Measurements from ENCODE around the gene INTS14. TPM values are rescaled to one million over a fixed set of nuclear protein-coding genes. Genes with fewer than 3 reads are reported as not detected.
"Not testable (repeated sequence)": the region's sequence is repeated elsewhere in the genome, so short reads cannot be mapped to it uniquely, and the experiment has no call there.

The INTS14 gene
- total RNA-seq, 2 donors from 2014 or later, result 36.8 to 39.7 TPM

- no peak for ATAC-seq (ENCODE audit: insufficient number of reproducible peaks, low FRiP score, low read depth)
- Histone ChIP-seq H3K4me3 (no peak within 1 kb of the TSS), H3K4me1 (ENCODE audit: control insufficient read depth in 1 of 2, low read depth in 2 of 2) (no peaks in the 10 kb centered on the region), H3K27me3 (replicated peaks; ENCODE audit: insufficient read depth) (no peaks in the 10 kb centered on the region), H3K27ac (no peak within 1 kb of the TSS), H3K36me3 (no peaks in the 10 kb centered on the region), H3K9me3 (no peaks in the 10 kb centered on the region)
- no peak for DNase-seq (ENCODE audit: low spot score)
- TF ChIP-seq CTCF (IDR thresholded peaks at IDR 0.05), result no peak
Observed at GRCh38 chr15:65621638-65622037, 10.7 kb upstream of the INTS14 start, which contains the start of gene SLC24A1. TSS of gene SLC24A1 (plus strand) at chr15:65621938. CDS start at chr15:65624081, 2,143 bp downstream.

DNA sequence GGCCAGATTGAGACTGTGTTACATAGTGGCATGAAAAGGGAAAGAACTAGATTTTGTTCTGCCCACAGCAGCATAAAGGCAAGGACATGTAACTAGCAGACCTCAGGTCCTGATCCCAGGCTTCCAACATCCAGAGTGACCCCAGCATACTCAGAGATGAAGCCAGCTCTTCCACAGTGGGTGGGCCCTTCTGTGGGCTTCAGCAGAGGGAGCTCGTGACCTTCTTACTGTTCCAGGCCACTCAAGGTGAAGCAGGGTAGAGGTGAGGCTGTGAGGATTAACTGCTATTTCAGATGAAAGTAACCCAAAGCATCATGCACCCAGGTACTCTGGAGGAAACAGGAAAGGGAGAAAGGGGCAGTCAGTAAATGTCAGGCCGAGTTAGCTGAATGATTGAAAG is 9.9 kb upstream of the INTS14 start:
- Histone ChIP-seq H3K27me3 (replicated peaks; ENCODE audit: insufficient read depth) (no peaks in the 10 kb centered on the region), H3K4me3 (no peak overlapping the region), H3K27ac (no peak overlapping the region), H3K4me1 (ENCODE audit: control insufficient read depth in 1 of 2, low read depth in 2 of 2) (no peaks in the 10 kb centered on the region), H3K9me3 (no peaks in the 10 kb centered on the region), H3K36me3 (no peaks in the 10 kb centered on the region)
- TF ChIP-seq CTCF (IDR thresholded peaks at IDR 0.05), result no peak
- DNase-seq (ENCODE audit: low spot score) (no peak), ATAC-seq (ENCODE audit: insufficient number of reproducible peaks, low FRiP score, low read depth) (no peak)

- no peak overlapping the region for H3K27ac ChIP-seq
- no peaks in the 10 kb centered on the region for H3K4me1 ChIP-seq (ENCODE audit: control insufficient read depth in 1 of 2, low read depth in 2 of 2)
- DNase-seq (ENCODE audit: low spot score), result no peak
- no peaks in the 10 kb centered on the region for H3K9me3 ChIP-seq
- H3K4me3 ChIP-seq, result no peak overlapping the region
- no peaks in the 10 kb centered on the region for H3K36me3 ChIP-seq
- no peak for ATAC-seq (ENCODE audit: insufficient number of reproducible peaks, low FRiP score, low read depth)
- H3K27me3 ChIP-seq (replicated peaks; ENCODE audit: insufficient read depth), result no peaks in the 10 kb centered on the region
- no peak for TF ChIP-seq CTCF (IDR thresholded peaks at IDR 0.05)
Observed at GRCh38 chr15:65619626-65620290, 8.8 kb upstream of the INTS14 start.

DNA sequence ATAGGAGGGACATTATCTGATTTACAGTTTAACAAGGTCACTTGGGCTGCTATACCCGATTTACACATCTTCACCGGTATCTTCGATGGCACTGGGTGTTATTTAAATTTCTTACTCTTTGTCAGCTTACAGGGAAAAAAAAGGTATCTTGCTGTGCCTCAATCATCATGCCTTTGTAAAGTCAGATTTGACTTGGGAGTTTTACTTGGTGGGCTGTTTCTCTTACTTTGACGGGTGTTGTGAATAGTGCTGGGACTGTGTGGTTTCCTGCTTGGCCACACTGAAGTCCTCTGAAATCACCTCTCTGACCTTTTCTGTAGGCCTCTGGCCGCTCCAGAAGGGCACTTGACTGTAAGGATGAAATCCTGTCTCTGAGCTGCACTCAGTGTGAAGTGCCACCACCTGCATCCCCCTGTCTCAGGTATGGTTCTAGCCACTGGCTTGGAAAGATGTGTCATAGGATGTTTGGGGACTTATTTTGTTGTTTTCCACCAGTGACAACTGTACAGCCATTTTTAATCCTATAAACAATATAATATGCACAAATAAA is 7.7 kb upstream of the INTS14 start:
- TF ChIP-seq CTCF (IDR thresholded peaks at IDR 0.05), result no peak
- ATAC-seq (ENCODE audit: insufficient number of reproducible peaks, low FRiP score, low read depth) (no peak), DNase-seq (ENCODE audit: low spot score) (no peak)
- Histone ChIP-seq H3K9me3 (no peaks in the 10 kb centered on the region), H3K27me3 (replicated peaks; ENCODE audit: insufficient read depth) (no peaks in the 10 kb centered on the region), H3K27ac (no peak overlapping the region), H3K36me3 (no peaks in the 10 kb centered on the region), H3K4me1 (ENCODE audit: control insufficient read depth in 1 of 2, low read depth in 2 of 2) (no peaks in the 10 kb centered on the region), H3K4me3 (no peak overlapping the region)

DNA sequence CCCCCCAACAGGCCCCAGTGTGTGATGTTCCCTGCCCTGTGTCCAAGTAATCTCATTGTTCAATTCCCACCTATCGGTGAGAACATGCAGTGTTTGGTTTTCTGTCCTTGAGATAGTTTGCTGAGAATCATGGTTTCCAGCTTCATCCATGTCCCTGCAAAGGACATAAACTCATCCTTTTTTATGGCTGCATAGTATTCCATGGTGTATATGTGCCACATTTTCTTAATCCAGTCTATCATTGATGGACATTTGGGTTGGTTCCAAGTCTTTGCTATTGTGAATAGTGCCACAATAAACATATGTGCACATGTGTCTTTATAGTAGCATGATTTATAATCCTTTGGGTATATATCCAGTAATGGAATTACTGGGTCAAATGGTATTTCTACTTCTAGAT is 5.0 kb upstream of the INTS14 start:
- H3K9me3 ChIP-seq; H3K27ac ChIP-seq; H3K36me3 ChIP-seq; H3K4me3 ChIP-seq; DNase-seq (ENCODE audit: low spot score); ATAC-seq (ENCODE audit: insufficient number of reproducible peaks, low FRiP score, low read depth); H3K27me3 ChIP-seq (replicated peaks; ENCODE audit: insufficient read depth): not testable (repeated sequence)
- H3K4me1 ChIP-seq (ENCODE audit: control insufficient read depth in 1 of 2, low read depth in 2 of 2), result peaks cover 6 to 11% of the 10 kb centered on the region in 2 donors

All from thoracic aorta (tissue), 2 donors.